NCI-H2107 (cell line): Measurements from ENCODE around the gene CLRN2.
"Not testable (repeated sequence)": the region's sequence is repeated elsewhere in the genome, so short reads cannot be mapped to it uniquely, and the experiment has no call there.

ENCODE experiments used
- DNase-seq: peaks from one replicate; lab custom pipeline; 2025; lab: John Stamatoyannopoulos, UW

CLRN2 gene

GRCh38 chr4:17504081-17504480 is 10.9 kb upstream of the CLRN2 start:
- no peak for DNase-seq

GRCh38 chr4:17510582-17510981 is 4.4 kb upstream of the CLRN2 start:
- no peak for DNase-seq

GRCh38 chr4:17511051-17511450 is 3.9 kb upstream of the CLRN2 start:
- DNase-seq: no peak

- DNase-seq: no peak
These were observed 3.4 kb upstream of the CLRN2 start for GRCh38 chr4:17511509-17511949.

GRCh38 chr4:17511950-17512795 is 2.8 kb upstream of the CLRN2 start, which contains the start of gene QDPR:
Gene QDPR, minus strand, starts transcription at chr4:17512090. Its CDS starts 36 bp downstream, at chr4:17512054.
- DNase-seq: no peak

GRCh38 chr4:17512973-17513665 is 1.8 kb upstream of the CLRN2 start:
- DNase-seq: no peak

GRCh38 chr4:17515445-17516407 is 761 bp downstream of the CLRN2 start:
- DNase-seq: no peak

GRCh38 chr4:17516980-17517379 is 2.0 kb downstream of the CLRN2 start:
- no peak for DNase-seq

GRCh38 chr4:17517664-17518063 is 2.7 kb downstream of the CLRN2 start:
- no peak for DNase-seq

- no peak for DNase-seq
These were observed 6.6 kb downstream of the CLRN2 start for GRCh38 chr4:17521595-17521994.

- DNase-seq: no peak
These were observed 8.7 kb downstream of the CLRN2 start for GRCh38 chr4:17523662-17524061.

GRCh38 chr4:17526695-17527477 is 11.9 kb downstream of the CLRN2 start:
- DNase-seq: no peak

- DNase-seq: no peak
These were observed 13.7 kb downstream of the CLRN2 start for GRCh38 chr4:17528551-17529165.

- no peak for DNase-seq
These were observed 16.7 kb downstream of the CLRN2 start for GRCh38 chr4:17531538-17532285.

- no peak for DNase-seq
These were observed 19.7 kb downstream of the CLRN2 start for GRCh38 chr4:17534705-17535104.

GRCh38 chr4:17535242-17535641 is 20.3 kb downstream of the CLRN2 start:
- no peak for DNase-seq

GRCh38 chr4:17535906-17536305 is 20.9 kb downstream of the CLRN2 start:
- DNase-seq: no peak

GRCh38 chr4:17537060-17537459 is 22.1 kb downstream of the CLRN2 start:
- DNase-seq: not testable (repeated sequence)

GRCh38 chr4:17544205-17544604 is 29.2 kb downstream of the CLRN2 start:
- no peak for DNase-seq

- DNase-seq: no peak
These were observed 29.9 kb downstream of the CLRN2 start for GRCh38 chr4:17544831-17545234.
